Measurements from ENCODE around the gene PUS10. TPM values are rescaled to one million over a fixed set of nuclear protein-coding genes. Genes with fewer than 3 reads are reported as not detected.

PUS10 gene
- total and polyA plus RNA-seq, 2 of the 13 experiments (the other 11 are each of a cell fraction or from before 2014, with no cell fraction given), result 41.4 to 44.3 TPM

DNA sequence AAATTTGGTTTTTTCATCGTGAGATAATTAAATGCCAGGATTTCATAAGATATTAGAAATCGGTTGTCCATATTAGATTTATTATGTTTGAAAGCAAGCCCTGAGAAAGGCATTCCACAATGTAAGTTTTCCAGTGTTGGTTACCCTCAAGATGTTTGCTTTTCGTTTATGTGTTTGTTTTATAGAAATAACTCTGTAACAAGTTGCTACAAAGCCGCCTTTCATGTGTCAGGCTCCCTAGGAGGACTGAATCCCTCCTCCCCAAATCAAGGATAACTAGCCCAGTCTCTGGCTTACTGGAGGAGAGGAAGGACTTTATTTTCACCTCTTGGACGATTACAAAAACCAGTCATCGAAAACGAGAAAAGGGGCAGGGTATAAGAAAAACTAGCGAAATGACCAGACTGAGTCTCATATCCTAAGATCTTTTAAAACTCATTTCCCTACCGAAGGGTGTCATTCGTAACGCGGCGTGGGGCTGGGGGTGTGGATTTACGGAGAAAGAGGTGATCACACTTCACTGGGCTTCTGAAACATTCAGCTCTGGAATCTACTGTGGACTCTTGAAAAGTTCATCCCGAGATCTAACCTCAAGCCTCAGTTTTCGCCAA, 1.6 kb downstream of the PUS10 start:
- ATAC-seq, result no peak
- peaks cover 93% of the 10 kb centered on the region for H3K79me2 ChIP-seq (ENCODE audit: insufficient read depth, low read length)
- 0 out of 2 replicates have a peak, but pooled peaks cover 3% of the 10 kb centered on the region for H4K20me1 ChIP-seq (ENCODE audit: insufficient read depth, low read length)
- 1% methylated on average over 16 of the region's 16 CpGs for WGBS (ENCODE audit: low lambda C conversion rate)
- peak overlapping the region; percentile 83 for H3K4me2 ChIP-seq (ENCODE audit: low read depth, low read length)
- H3K9me3 ChIP-seq (ENCODE audit: low read length), result no peaks in the 10 kb centered on the region
- H3K4me3 ChIP-seq (replicated peaks in 1 of 3; ENCODE audit: insufficient read depth in 1 of 3, low read depth in 2 of 3, low read length in 3 of 3), result peak overlapping the region; percentile 74 to 94 (median 93)
- H3K9ac ChIP-seq (ENCODE audit: insufficient read depth, low read depth, low read length), result peak overlapping the region; percentile 97
- H3K4me1 ChIP-seq (ENCODE audit: insufficient read depth, low read length), result peaks cover 54% of the 10 kb centered on the region
- peak overlapping the region; percentile 99 for H3K27ac ChIP-seq (ENCODE audit: extremely low read length, insufficient read depth, low read length)
- in situ Hi-C loops (cut with HindIII; ENCODE audit: extremely low pct_ligation_motif_present, low pct_unique_long_range_greater_than_20kb), result no loop called here
- peak; percentile 46 for DNase-seq (ENCODE audit: low spot score)
- ChIA-PET CTCF (ENCODE audit: low intra/inter-chr PET ratio, low total read pairs) (no interaction called here), POLR2A (interaction anchor here (0.8 to 2.9 kb wide), 4 partner anchors 10 to 161 kb away, joined by 3 to 20 read pairs (median 10); partner anchors contain the start of gene SANBR)
- peaks cover 2 to 32% of the 10 kb centered on the region in 2 experiments; a peak in 2 of 5 replicates for H3K36me3 ChIP-seq (replicated peaks in 1 of 2; ENCODE audit: control insufficient read depth in 1 of 2, insufficient read depth in 2 of 2, low read length in 2 of 2)
- intact Hi-C loops (cut with micrococcal nuclease; ENCODE audit: unreplicated experiment), result loop anchor here (2.0 to 10.0 kb wide), 3 partner anchors 128 to 160 kb away; partner anchors contain the start of gene REL
- H3K27me3 ChIP-seq (ENCODE audit: control insufficient read depth in 1 of 2, insufficient read depth in 2 of 2, low read length in 2 of 2), result no peaks in the 10 kb centered on the region; a peak in 1 of 5 replicates
- no peak overlapping the region for H2AFZ ChIP-seq (ENCODE audit: low read length)
- BruUV-seq (replicated peaks), result no TSS peak
- no peak for FAIRE-seq
- TF ChIP-seq, protein P1, sequence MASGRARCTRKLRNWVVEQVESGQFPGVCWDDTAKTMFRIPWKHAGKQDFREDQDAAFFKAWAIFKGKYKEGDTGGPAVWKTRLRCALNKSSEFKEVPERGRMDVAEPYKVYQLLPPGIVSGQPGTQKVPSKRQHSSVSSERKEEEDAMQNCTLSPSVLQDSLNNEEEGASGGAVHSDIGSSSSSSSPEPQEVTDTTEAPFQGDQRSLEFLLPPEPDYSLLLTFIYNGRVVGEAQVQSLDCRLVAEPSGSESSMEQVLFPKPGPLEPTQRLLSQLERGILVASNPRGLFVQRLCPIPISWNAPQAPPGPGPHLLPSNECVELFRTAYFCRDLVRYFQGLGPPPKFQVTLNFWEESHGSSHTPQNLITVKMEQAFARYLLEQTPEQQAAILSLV (CRISPR knock-in tag; IDR thresholded peaks at IDR 0.05; ENCODE audit: borderline replicate concordance), result no peak
- TF ChIP-seq NBN (conservative IDR thresholded peaks at IDR 0.05), result no peak
- peak; percentile 65; the same call in 1 of the 2 replicates for TF ChIP-seq RBFOX2 (IDR thresholded peaks at IDR 0.05; ENCODE audit: low read depth, low read length)
- no peak for TF ChIP-seq FOXP1 (IDR thresholded peaks at IDR 0.05)
- no peak for TF ChIP-seq FOXP1 (CRISPR knock-in tag; IDR thresholded peaks at IDR 0.05)
- no peak for TF ChIP-seq ATAD3A (CRISPR knock-in tag; IDR thresholded peaks at IDR 0.05)
- 0 out of 2 replicates have a peak, but pooled peaks have one; percentile 2 for TF ChIP-seq HMG20A (CRISPR knock-in tag; IDR thresholded peaks at IDR 0.05; ENCODE audit: borderline replicate concordance)
- no peak for TF ChIP-seq EZH2 (conservative IDR thresholded peaks at IDR 0.05; ENCODE audit: low read depth, low read length)
- no peak for TF ChIP-seq ZFP62 (CRISPR knock-in tag; IDR thresholded peaks at IDR 0.05)
- TF ChIP-seq AGO2 (optimal IDR thresholded peaks at IDR 0.05; ENCODE audit: low read depth, low read length), result no peak
- 0 out of 2 replicates have a peak, but pooled peaks have one; percentile 9 for TF ChIP-seq JUN (CRISPR knock-in tag; IDR thresholded peaks at IDR 0.05)
- 0 out of 2 replicates have a peak, but pooled peaks have one; percentile 44 for TF ChIP-seq ZMYM2 (CRISPR knock-in tag; IDR thresholded peaks at IDR 0.05)
- no peak for TF ChIP-seq SKI (IDR thresholded peaks at IDR 0.05; ENCODE audit: partially characterized antibody)
- TF ChIP-seq ZNF263 (CRISPR knock-in tag; IDR thresholded peaks at IDR 0.05), result peak; percentile 98
- TF ChIP-seq, protein P2, sequence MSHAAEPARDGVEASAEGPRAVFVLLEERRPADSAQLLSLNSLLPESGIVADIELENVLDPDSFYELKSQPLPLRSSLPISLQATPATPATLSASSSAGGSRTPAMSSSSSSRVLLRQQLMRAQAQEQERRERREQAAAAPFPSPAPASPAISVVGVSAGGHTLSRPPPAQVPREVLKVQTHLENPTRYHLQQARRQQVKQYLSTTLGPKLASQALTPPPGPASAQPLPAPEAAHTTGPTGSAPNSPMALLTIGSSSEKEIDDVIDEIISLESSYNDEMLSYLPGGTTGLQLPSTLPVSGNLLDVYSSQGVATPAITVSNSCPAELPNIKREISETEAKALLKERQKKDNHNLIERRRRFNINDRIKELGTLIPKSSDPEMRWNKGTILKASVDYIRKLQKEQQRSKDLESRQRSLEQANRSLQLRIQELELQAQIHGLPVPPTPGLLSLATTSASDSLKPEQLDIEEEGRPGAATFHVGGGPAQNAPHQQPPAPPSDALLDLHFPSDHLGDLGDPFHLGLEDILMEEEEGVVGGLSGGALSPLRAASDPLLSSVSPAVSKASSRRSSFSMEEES (CRISPR knock-in tag; IDR thresholded peaks at IDR 0.05), result 0 out of 2 replicates have a peak, but pooled peaks have one; percentile 36
- no peak for TF ChIP-seq ZFP36 (IDR thresholded peaks at IDR 0.05; ENCODE audit: borderline replicate concordance, low read depth, low read length, partially characterized antibody)
- TF ChIP-seq SUZ12 (IDR thresholded peaks at IDR 0.05; ENCODE audit: low read depth, low read length), result no peak
- no peak for TF ChIP-seq RARA (CRISPR knock-in tag; IDR thresholded peaks at IDR 0.05)
- no peak for TF ChIP-seq ZNF446 (CRISPR knock-in tag; IDR thresholded peaks at IDR 0.05)
- TF ChIP-seq ZNF550 (CRISPR knock-in tag; IDR thresholded peaks at IDR 0.05; ENCODE audit: borderline replicate concordance), result no peak
- no peak for TF ChIP-seq ZNF772 (CRISPR knock-in tag; IDR thresholded peaks at IDR 0.05)
- TF ChIP-seq ZNF766 (CRISPR knock-in tag; IDR thresholded peaks at IDR 0.05; ENCODE audit: borderline replicate concordance), result no peak
- TF ChIP-seq KLF12 (CRISPR knock-in tag; IDR thresholded peaks at IDR 0.05; ENCODE audit: borderline replicate concordance), result no peak
- TF ChIP-seq GPN1 (CRISPR knock-in tag; IDR thresholded peaks at IDR 0.05; ENCODE audit: borderline replicate concordance), result no peak
- TF ChIP-seq CENPX (CRISPR knock-in tag; IDR thresholded peaks at IDR 0.05), result no peak
- no peak for TF ChIP-seq ZNF777 (CRISPR knock-in tag; IDR thresholded peaks at IDR 0.05)
- TF ChIP-seq ZNF12 (CRISPR knock-in tag; IDR thresholded peaks at IDR 0.05), result no peak

Measured in HepG2 (cell line).